GM18511 (cell line): ENCODE data around the gene DNAJA1.
"Not testable (repeated sequence)": the region's sequence is repeated elsewhere in the genome, so short reads cannot be mapped to it uniquely, and the experiment has no call there.

Experiments
- ATAC-seq: cut with Tn5 transposase; IDR thresholded peaks from one replicate; pipeline ENCODE4 v1.9.1; 2021; ENCODE audit warnings: mild to moderate bottlenecking, moderate library complexity; ENCODE audit not compliant: unreplicated experiment

Gene DNAJA1

GRCh38 chr9:33024966-33025571, at the start of gene DNAJA1:
Gene DNAJA1 (plus strand): TSS chr9:33025273. CDS start chr9:33026485, 1,212 bp downstream.
- peak; percentile 94 for ATAC-seq

- no peak for ATAC-seq
Observed at GRCh38 chr9:32978051-32978450, 47.0 kb upstream of the DNAJA1 start.

GRCh38 chr9:32986971-32987370, 38.1 kb upstream of the DNAJA1 start:
- ATAC-seq = no peak

GRCh38 chr9:32989660-32990059, 35.4 kb upstream of the DNAJA1 start:
- no peak for ATAC-seq

- ATAC-seq = no peak
Observed at GRCh38 chr9:32991897-32992594, 33.0 kb upstream of the DNAJA1 start.

- ATAC-seq = no peak
Observed at GRCh38 chr9:32992595-32993238, 32.4 kb upstream of the DNAJA1 start.

GRCh38 chr9:33000682-33001055, 24.4 kb upstream of the DNAJA1 start:
- peak; percentile 19 for ATAC-seq

- ATAC-seq = not testable (repeated sequence)
Observed at GRCh38 chr9:33005335-33005734, 19.7 kb upstream of the DNAJA1 start.

- ATAC-seq = no peak
Observed at GRCh38 chr9:33007755-33008154, 17.3 kb upstream of the DNAJA1 start.

- ATAC-seq = no peak
Observed at GRCh38 chr9:33011831-33012230, 13.2 kb upstream of the DNAJA1 start.

GRCh38 chr9:33012328-33013069, 12.6 kb upstream of the DNAJA1 start:
- no peak for ATAC-seq

GRCh38 chr9:33013962-33014664, 11.0 kb upstream of the DNAJA1 start:
- no peak for ATAC-seq

GRCh38 chr9:33014665-33015014, 10.4 kb upstream of the DNAJA1 start:
- no peak for ATAC-seq

GRCh38 chr9:33017283-33018041, 7.6 kb upstream of the DNAJA1 start:
- ATAC-seq = peak; percentile 77

- ATAC-seq = no peak
Observed at GRCh38 chr9:33019797-33020196, 5.3 kb upstream of the DNAJA1 start.

GRCh38 chr9:33022303-33022702, 2.8 kb upstream of the DNAJA1 start:
- no peak for ATAC-seq

GRCh38 chr9:33022755-33023154, 2.3 kb upstream of the DNAJA1 start:
- ATAC-seq = no peak

GRCh38 chr9:33023661-33024060, 1.4 kb upstream of the DNAJA1 start:
- no peak for ATAC-seq

- peak; percentile 5 for ATAC-seq
Observed at GRCh38 chr9:33024126-33024965, 727 bp upstream of the DNAJA1 start.
